ENCODE data around the gene ASTN2. TPM values are rescaled to one million over a fixed set of nuclear protein-coding genes. Genes with fewer than 3 reads are reported as not detected.

ASTN2 gene
- total and polyA plus RNA-seq, 2 donors (not counting 3 experiments of a cell fraction or from before 2014, with no cell fraction given), result 1.0 to 1.9 TPM

DNA sequence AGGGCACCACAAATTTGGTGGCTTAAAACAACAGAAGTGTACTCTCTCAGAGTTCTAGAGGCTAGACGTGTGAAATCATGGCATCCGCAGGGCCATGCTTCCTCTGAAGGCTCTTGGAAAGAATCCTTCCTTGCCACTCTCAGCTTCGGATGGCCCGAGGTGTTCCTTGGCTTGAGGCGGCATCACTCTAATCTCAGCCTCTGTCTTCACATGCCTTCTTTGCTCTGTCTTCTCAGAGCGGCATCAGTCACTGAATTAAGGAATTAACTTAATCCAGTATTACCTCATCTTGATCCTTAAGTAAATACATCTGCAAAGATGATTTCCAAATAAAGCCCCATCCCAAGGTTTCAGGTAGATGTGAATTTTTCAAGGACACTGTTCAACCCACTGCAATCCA is 938.9 kb downstream of the ASTN2 start:
- Histone ChIP-seq H4K20me1 (replicated peaks; ENCODE audit: control insufficient read depth, extremely low read depth, insufficient read depth, low read length) (no peaks in the 10 kb centered on the region), H3K9me1 (replicated peaks; ENCODE audit: control insufficient read depth, extremely low read depth, insufficient read depth, low read length) (no peaks in the 10 kb centered on the region), H3K4me3 (replicated peaks in 1 of 3; ENCODE audit: insufficient read depth in 1 of 3, low read depth in 1 of 3, low read length in 3 of 3) (no peak overlapping the region), H3K27me3 (ENCODE audit: control insufficient read depth in 2 of 2, insufficient read depth in 2 of 2, low read length in 2 of 2) (no peaks in the 10 kb centered on the region), H2AFZ (ENCODE audit: low read depth, low read length) (no peak overlapping the region), H3K27ac (ENCODE audit: insufficient read depth, low read depth, low read length) (no peak overlapping the region), H3K36me3 (ENCODE audit: control insufficient read depth in 2 of 2, extremely low read depth in 1 of 2, insufficient read depth in 2 of 2, low read length in 2 of 2) (no peaks in the 10 kb centered on the region), H3K9me3 (replicated peaks; ENCODE audit: control insufficient read depth, insufficient read depth, low read length) (no peaks in the 10 kb centered on the region), H3K9ac (replicated peaks; ENCODE audit: extremely low read depth, insufficient read depth, low read length) (no peak overlapping the region), H3K4me1 (ENCODE audit: control insufficient read depth, extremely low read depth, insufficient read depth, low read length) (no peaks in the 10 kb centered on the region), H3K79me2 (ENCODE audit: control insufficient read depth, insufficient read depth, low read length) (no peaks in the 10 kb centered on the region), H3K4me2 (ENCODE audit: insufficient read depth, low read length) (no peak overlapping the region)
- no peak for DNase-seq (ENCODE audit: low read depth, low spot score)
- no peak for FAIRE-seq
- CTCF ChIA-PET, result no interaction called here
- no TSS peak for BruUV-seq (replicated peaks)
- dilution Hi-C loops (cut with MboI; ENCODE audit: extremely low pct_ligation_motif_present, low sequenced_read_pairs) (no loop called here), intact Hi-C loops (cut with micrococcal nuclease) (no loop called here)
- no peak for TF ChIP-seq JUN (IDR thresholded peaks at IDR 0.05; ENCODE audit: borderline replicate concordance, insufficient read depth, insufficient read length, low read depth)
- POLR2A ChIA-PET, result no interaction called here

DNA sequence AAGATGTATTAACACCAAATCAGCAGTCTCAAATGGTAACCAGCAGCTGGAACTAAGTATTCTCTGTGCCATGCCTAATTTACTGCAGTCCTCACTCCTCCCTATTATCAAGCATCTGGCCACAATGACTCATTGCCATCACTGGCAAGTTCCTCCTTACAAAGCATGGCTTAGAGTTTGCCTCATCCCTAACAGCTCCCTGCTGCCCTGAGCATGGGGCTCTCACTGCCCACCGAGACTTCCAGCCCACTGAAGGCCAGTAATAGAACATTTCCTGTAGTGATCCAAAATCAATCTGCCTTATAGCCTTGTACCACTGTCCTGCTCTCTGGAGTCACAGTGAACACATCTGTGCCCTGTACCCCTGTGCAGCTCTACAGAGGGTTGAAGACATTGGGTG is 939.7 kb downstream of the ASTN2 start:
- dilution Hi-C loops (cut with MboI; ENCODE audit: extremely low pct_ligation_motif_present, low sequenced_read_pairs), result no loop called here
- intact Hi-C loops (cut with micrococcal nuclease), result no loop called here
- Histone ChIP-seq H3K36me3 (ENCODE audit: control insufficient read depth in 2 of 2, extremely low read depth in 1 of 2, insufficient read depth in 2 of 2, low read length in 2 of 2) (no peaks in the 10 kb centered on the region), H3K4me1 (ENCODE audit: control insufficient read depth, extremely low read depth, insufficient read depth, low read length) (no peaks in the 10 kb centered on the region), H3K27ac (ENCODE audit: insufficient read depth, low read depth, low read length) (no peak overlapping the region), H3K79me2 (ENCODE audit: control insufficient read depth, insufficient read depth, low read length) (no peaks in the 10 kb centered on the region), H4K20me1 (replicated peaks; ENCODE audit: control insufficient read depth, extremely low read depth, insufficient read depth, low read length) (no peaks in the 10 kb centered on the region), H3K9me1 (replicated peaks; ENCODE audit: control insufficient read depth, extremely low read depth, insufficient read depth, low read length) (no peaks in the 10 kb centered on the region), H3K4me3 (replicated peaks in 1 of 3; ENCODE audit: insufficient read depth in 1 of 3, low read depth in 1 of 3, low read length in 3 of 3) (no peak overlapping the region), H3K9ac (replicated peaks; ENCODE audit: extremely low read depth, insufficient read depth, low read length) (no peak overlapping the region), H3K9me3 (replicated peaks; ENCODE audit: control insufficient read depth, insufficient read depth, low read length) (no peaks in the 10 kb centered on the region), H3K27me3 (ENCODE audit: control insufficient read depth in 2 of 2, insufficient read depth in 2 of 2, low read length in 2 of 2) (no peaks in the 10 kb centered on the region), H3K4me2 (ENCODE audit: insufficient read depth, low read length) (no peak overlapping the region), H2AFZ (ENCODE audit: low read depth, low read length) (no peak overlapping the region)
- POLR2A ChIA-PET, result no interaction called here
- no TSS peak for BruUV-seq (replicated peaks)
- DNase-seq (ENCODE audit: low read depth, low spot score), result no peak
- TF ChIP-seq POLR2A (IDR thresholded peaks at IDR 0.05; ENCODE audit: low read depth, low read length) (no peak), POLR2AphosphoS5 (IDR thresholded peaks at IDR 0.05; ENCODE audit: insufficient read depth, low read depth, low read length) (no peak), MYC (IDR thresholded peaks at IDR 0.05; ENCODE audit: low read depth, low read length) (no peak), FOS (IDR thresholded peaks at IDR 0.05; ENCODE audit: borderline replicate concordance, insufficient read depth, low read length) (no peak), EZH2 (IDR thresholded peaks at IDR 0.05; ENCODE audit: borderline replicate concordance, low read depth, low read length, severe bottlenecking) (no peak), GATA2 (IDR thresholded peaks at IDR 0.05; ENCODE audit: insufficient read depth, insufficient read length, low read depth, low read length) (no peak), JUN (IDR thresholded peaks at IDR 0.05; ENCODE audit: borderline replicate concordance, insufficient read depth, insufficient read length, low read depth) (no peak)
- TF ChIP-seq, protein P1, sequence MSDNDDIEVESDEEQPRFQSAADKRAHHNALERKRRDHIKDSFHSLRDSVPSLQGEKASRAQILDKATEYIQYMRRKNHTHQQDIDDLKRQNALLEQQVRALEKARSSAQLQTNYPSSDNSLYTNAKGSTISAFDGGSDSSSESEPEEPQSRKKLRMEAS (IDR thresholded peaks at IDR 0.05; ENCODE audit: insufficient read depth, insufficient read length), result no peak
- TF ChIP-seq, protein P2, sequence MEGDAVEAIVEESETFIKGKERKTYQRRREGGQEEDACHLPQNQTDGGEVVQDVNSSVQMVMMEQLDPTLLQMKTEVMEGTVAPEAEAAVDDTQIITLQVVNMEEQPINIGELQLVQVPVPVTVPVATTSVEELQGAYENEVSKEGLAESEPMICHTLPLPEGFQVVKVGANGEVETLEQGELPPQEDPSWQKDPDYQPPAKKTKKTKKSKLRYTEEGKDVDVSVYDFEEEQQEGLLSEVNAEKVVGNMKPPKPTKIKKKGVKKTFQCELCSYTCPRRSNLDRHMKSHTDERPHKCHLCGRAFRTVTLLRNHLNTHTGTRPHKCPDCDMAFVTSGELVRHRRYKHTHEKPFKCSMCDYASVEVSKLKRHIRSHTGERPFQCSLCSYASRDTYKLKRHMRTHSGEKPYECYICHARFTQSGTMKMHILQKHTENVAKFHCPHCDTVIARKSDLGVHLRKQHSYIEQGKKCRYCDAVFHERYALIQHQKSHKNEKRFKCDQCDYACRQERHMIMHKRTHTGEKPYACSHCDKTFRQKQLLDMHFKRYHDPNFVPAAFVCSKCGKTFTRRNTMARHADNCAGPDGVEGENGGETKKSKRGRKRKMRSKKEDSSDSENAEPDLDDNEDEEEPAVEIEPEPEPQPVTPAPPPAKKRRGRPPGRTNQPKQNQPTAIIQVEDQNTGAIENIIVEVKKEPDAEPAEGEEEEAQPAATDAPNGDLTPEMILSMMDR (IDR thresholded peaks at IDR 0.05; ENCODE audit: extremely low read depth in 1 of 2, insufficient read depth in 1 of 2, low read depth in 1 of 2, low read length in 2 of 2), result no peak
- CTCF ChIA-PET, result no interaction called here
- no peak for FAIRE-seq

Data from endothelial cell of umbilical vein (primary cell).